Right renal cortex interstitium (tissue), 3 donors: Measurements from ENCODE around the gene KRT6B. TPM values are rescaled to one million over a fixed set of nuclear protein-coding genes. Genes with fewer than 3 reads are reported as not detected.
A peak's percentile ranks its signal among the peaks of the same experiment; 100 is the strongest.
"Not testable (repeated sequence)": the region's sequence is repeated elsewhere in the genome, so short reads cannot be mapped to it uniquely, and the experiment has no call there.

ENCODE experiments used
- DNase-seq, 3 donors: peaks; one replicate each; pipeline ENCODE4 v3.0.0-alpha.2; 2013; ENCODE audit warnings: low read depth in 3 of 3, low spot score in 2 of 3
- polyA plus RNA-seq, 3 donors: library from polyadenylated mRNA; unstranded; fragments of 120-200 nt; gene quantifications; one replicate each; pipeline ENCODE4 v1.2.1, GENCODE V29; 2013; ENCODE audit not compliant: insufficient read length in 3 of 3

KRT6B gene
- polyA plus RNA-seq, 3 donors = not detected

GRCh38 chr12:52415870-52416750 lies 35.8 kb downstream of the KRT6B start:
- peak; percentile 30 to 45 (median 44) for DNase-seq

GRCh38 chr12:52414936-52415335 lies 37.0 kb downstream of the KRT6B start:
- no peak for DNase-seq

- no peak for DNase-seq
Measured at GRCh38 chr12:52413782-52414345, 38.1 kb downstream of the KRT6B start.

GRCh38 chr12:52413202-52413601 lies 38.7 kb downstream of the KRT6B start:
- DNase-seq = no peak

- DNase-seq = no peak
Measured at GRCh38 chr12:52411815-52412214, 40.1 kb downstream of the KRT6B start.

GRCh38 chr12:52410589-52411248 lies 41.2 kb downstream of the KRT6B start:
- not testable (repeated sequence) for DNase-seq

GRCh38 chr12:52407918-52408317 lies 44.0 kb downstream of the KRT6B start:
- DNase-seq = no peak

GRCh38 chr12:52405922-52406385 lies 46.0 kb downstream of the KRT6B start, which contains the start of gene KRT82:
Gene KRT82 (minus strand): TSS chr12:52406335. CDS start chr12:52406277, 58 bp downstream.
- DNase-seq = no peak

- no peak for DNase-seq
Measured at GRCh38 chr12:52404951-52405350, 47.0 kb downstream of the KRT6B start.

- no peak for DNase-seq
Measured at GRCh38 chr12:52403561-52403960, 48.4 kb downstream of the KRT6B start.

GRCh38 chr12:52402873-52403540 lies 48.9 kb downstream of the KRT6B start:
- DNase-seq = no peak

- no peak for DNase-seq
Measured at GRCh38 chr12:52402377-52402776, 49.6 kb downstream of the KRT6B start.

GRCh38 chr12:52401926-52402325 lies 50.0 kb downstream of the KRT6B start:
- no peak for DNase-seq

- no peak for DNase-seq
Measured at GRCh38 chr12:52401526-52401925, 50.4 kb downstream of the KRT6B start.

- DNase-seq = no peak
Measured at GRCh38 chr12:52400906-52401305, 51.0 kb downstream of the KRT6B start.

GRCh38 chr12:52399756-52400155 lies 52.2 kb downstream of the KRT6B start:
- no peak for DNase-seq

GRCh38 chr12:52398176-52398575 lies 53.8 kb downstream of the KRT6B start:
- no peak for DNase-seq

- DNase-seq = no peak
Measured at GRCh38 chr12:52396656-52397055, 55.3 kb downstream of the KRT6B start.
